K562 (cell line): ENCODE data around the gene TAF11L9. TPM values are rescaled to one million over a fixed set of nuclear protein-coding genes. Genes with fewer than 3 reads are reported as not detected.
"Not testable (repeated sequence)": the region's sequence is repeated elsewhere in the genome, so short reads cannot be mapped to it uniquely, and the experiment has no call there.

Experiments used
- ATAC-seq: fragments of 200-7000 bp; cut with Tn5 transposase; 3 replicates; pipeline ENCODE4 v1.9.1; 2020; ENCODE audit warnings: moderate library complexity
- BruUV-seq: library from RNA; stranded (reverse); fragments of 400-500 nt; replicated peaks from 2 replicates; lab custom pipeline; 2021; lab: Mats Ljungman, UMichigan
- CTCF ChIA-PET: fragments of 300-600 bp; formaldehyde crosslinking; extraction: SDS; loops from one replicate; lab custom pipeline; 2021; ENCODE audit warnings: low intra/inter-chr PET ratio; lab: Yijun Ruan, JAX
- POLR2A ChIA-PET: fragments of 300-600, 350-650 bp; sonication (Branson Sonifier 250); formaldehyde crosslinking; extraction: SDS; loops from one replicate; lab custom pipeline; 2021; ENCODE audit warnings: antibody characterized with exemption, inconsistent platforms; lab: Yijun Ruan, JAX
- DNase-seq, 4 experiments: peaks; one replicate each; pipeline versions ENCODE4 v3.0.0 to v3.0.0-alpha.2; 2011 to 2018; ENCODE audit warnings: low spot score in 3 of 4, mixed read lengths in 3 of 4; ENCODE audit errors: extremely low read depth in 1 of 4
- FAIRE-seq: peaks from 2 replicates; lab custom pipeline; 2011; peaks lifted over from hg19 to GRCh38; lab: Jason Lieb, UNC
- H2AFZ ChIP-seq: 2 replicates; pipeline ENCODE4 v1.6.0; 2011; ENCODE audit warnings: low read depth, low read length, control low read depth, inconsistent platforms
- H3K27ac ChIP-seq: fragments of 200-600 bp; 3 replicates; pipeline ENCODE4 v1.8.0; 2011; ENCODE audit warnings: low read depth, mild to moderate bottlenecking, control low read depth, inconsistent platforms, low read length, moderate library complexity, mixed read lengths; ENCODE audit errors: extremely low read depth
- H3K27me3 ChIP-seq, 2 experiments: fragments of 300-600 bp in 1 of 2; 2 replicates in 1 of 2; 3 replicates in 1 of 2; pipeline versions ENCODE4 v1.6.0 to v1.8.0; 2011; ENCODE audit warnings: inconsistent platforms in 2 of 2, low read length in 2 of 2, mild to moderate bottlenecking in 1 of 2, mixed read lengths in 1 of 2, moderate library complexity in 1 of 2; ENCODE audit not compliant: control insufficient read depth in 2 of 2, insufficient read depth in 2 of 2
- H3K36me3 ChIP-seq: fragments of 300-600 bp; 3 replicates; pipeline ENCODE4 v1.8.0; 2011; ENCODE audit warnings: mild to moderate bottlenecking, low read length, inconsistent platforms; ENCODE audit not compliant: control insufficient read depth, insufficient read depth
- H3K4me1 ChIP-seq, 2 experiments: fragments of 200-600 bp in 1 of 2; replicated peaks in 1 of 2; 2 replicates in 1 of 2; 3 replicates in 1 of 2; pipeline versions ENCODE4 v1.5.1 to v1.8.0; 2011; ENCODE audit warnings: inconsistent platforms in 2 of 2, low read length in 2 of 2, mild to moderate bottlenecking in 1 of 2, mixed read lengths in 1 of 2, moderate library complexity in 1 of 2; ENCODE audit not compliant: control insufficient read depth in 2 of 2, insufficient read depth in 2 of 2
- H3K4me2 ChIP-seq: 2 replicates; pipeline ENCODE4 v1.6.1; 2011; ENCODE audit warnings: low read length, control low read depth, inconsistent platforms, mixed read lengths; ENCODE audit not compliant: insufficient read depth
- H3K4me3 ChIP-seq: fragments of 200-600 bp; sonication (generic), shearing (Covaris generic); 2 replicates; pipeline ENCODE4 v1.5.1; 2016; ENCODE audit warnings: control low read depth, inconsistent platforms
- H3K79me2 ChIP-seq: fragments of 200-600 bp; 3 replicates; pipeline ENCODE4 v1.8.0; 2011; ENCODE audit warnings: low read length, inconsistent platforms; ENCODE audit not compliant: control insufficient read depth, insufficient read depth
- H3K9ac ChIP-seq, 2 experiments: 2 replicates each; pipeline versions ENCODE4 v1.6.0 to v1.6.1; 2011; ENCODE audit warnings: low read depth in 2 of 2, low read length in 2 of 2, control low read depth in 1 of 2, inconsistent platforms in 1 of 2, mild to moderate bottlenecking in 1 of 2, mixed read lengths in 1 of 2; ENCODE audit not compliant: insufficient read depth in 1 of 2
- H3K9me1 ChIP-seq: one replicate; pipeline ENCODE4 v1.6.0; 2011; ENCODE audit warnings: inconsistent platforms, mild to moderate bottlenecking, low read length, moderate library complexity; ENCODE audit not compliant: control insufficient read depth, insufficient read depth
- H3K9me3 ChIP-seq: replicated peaks from 2 replicates; pipeline ENCODE4 v1.5.1; 2011; ENCODE audit warnings: low read depth, low read length, inconsistent platforms; ENCODE audit not compliant: control insufficient read depth, insufficient read depth
- H4K20me1 ChIP-seq: replicated peaks from 2 replicates; pipeline ENCODE4 v1.6.1; 2011; ENCODE audit warnings: low read length, inconsistent platforms, mixed read lengths; ENCODE audit not compliant: control insufficient read depth, insufficient read depth
- GTF2A2 ChIP-seq: IDR thresholded peaks from 2 replicates; pipeline ENCODE4 v1.6.1; 2016; ENCODE audit warnings: mild to moderate bottlenecking, missing genetic modification characterization, missing compliant biosample characterization
- KDM1A ChIP-seq, 2 experiments: fragments of 450-650 bp; IDR thresholded peaks; 2 replicates each; pipeline ENCODE4 v1.6.1; 2016; ENCODE audit warnings: mild to moderate bottlenecking in 2 of 2
- MNT ChIP-seq, 2 experiments: fragments of 450-650 bp; conservative IDR thresholded peaks; 2 replicates each; pipeline ENCODE4 v1.6.1; 2017; ENCODE audit warnings: mild to moderate bottlenecking in 2 of 2, moderate library complexity in 2 of 2
- POU5F1 ChIP-seq: fragments of 150-350 bp; IDR thresholded peaks from 2 replicates; pipeline ENCODE4 v1.6.1; 2014; ENCODE audit warnings: borderline replicate concordance, low read length, low read depth, mild to moderate bottlenecking; ENCODE audit not compliant: partially characterized antibody
- RAD21 ChIP-seq, 2 experiments: fragments of 250-450 bp in 1 of 2; fragments of 450-650 bp in 1 of 2; sonication (Bioruptor Pico) in 1 of 2; formaldehyde crosslinking in 1 of 2; IDR thresholded peaks in 1 of 2; conservative IDR thresholded peaks in 1 of 2; 2 replicates each; pipeline versions ENCODE4 v1.4.0 to v1.8.0; 2020 to 2022; ENCODE audit warnings: mild to moderate bottlenecking in 2 of 2, moderate library complexity in 1 of 2
- RFX7 ChIP-seq: fragments of 250-450 bp; sonication (Bioruptor Pico); IDR thresholded peaks from 2 replicates; pipeline ENCODE4 v1.5.1; 2021; ENCODE audit warnings: mild to moderate bottlenecking
- ZNF449 ChIP-seq: fragments of 250-450 bp; sonication (Bioruptor Pico); IDR thresholded peaks from 2 replicates; pipeline ENCODE4 v1.8.0; 2022; ENCODE audit warnings: moderate library complexity, mild to moderate bottlenecking, inconsistent platforms
- ZNF707 ChIP-seq: fragments of 250-450 bp; sonication (Bioruptor Pico); conservative IDR thresholded peaks from 2 replicates; pipeline ENCODE4 v1.8.0; 2022; ENCODE audit warnings: inconsistent platforms, mild to moderate bottlenecking, moderate library complexity
- WGBS: fragments of 100-300 bp; shearing (Covaris generic); methylation state at CpG from one replicate; pipeline ENCODE4 v1.1.6; 2016; ENCODE audit warnings: low coverage, mixed read lengths; ENCODE audit not compliant: insufficient coverage; ENCODE audit errors: missing lambda C conversion rate; 5-methylcytosine and 5-hydroxymethylcytosine counted together
- in situ Hi-C: fragments of 300-500 bp; cut with MboI; formaldehyde crosslinking; loops from 4 replicates; pipeline ENCODE4 v1.15.0; 2018; ENCODE audit warnings: inconsistent platforms, mixed read lengths
- intact Hi-C: fragments of 100-400 bp; cut with micrococcal nuclease; formaldehyde crosslinking; loops from 2 replicates; pipeline ENCODE4 v1.14.2; 2022
- polyA plus RNA-seq, 8 experiments: library from polyadenylated mRNA; depleted of rRNA in 4 of 8; stranded (reverse) in 5 of 8; unstranded in 3 of 8; fragments of >200 nt; fragmentation: Nextera tagmentation in 2 of 8; fragmentation: Illumina TruSeq in 1 of 8; extraction: Ambion mirVana in 2 of 8; extraction: Trizol in 1 of 8; gene quantifications; 2 replicates each; pipeline versions ENCODE4 v1.2.1 to v1.2.3, GENCODE V29; 2011 to 2014; ENCODE audit warnings: inconsistent platforms in 1 of 8, missing spikeins in 1 of 8
- total RNA-seq, 7 experiments: library from RNA; depleted of rRNA in 6 of 7; stranded (reverse); fragments of >200 nt in 6 of 7; fragmentation: Illumina TruSeq in 2 of 7; extraction: Trizol in 2 of 7; gene quantifications; 2 replicates each; pipeline versions ENCODE4 v1.2.1 to v1.2.3, GENCODE V29; 2011 to 2021; ENCODE audit warnings: low replicate concordance in 1 of 7

Gene TAF11L9
- total and polyA plus RNA-seq, 9 of the 15 experiments (the other 6 are each of a cell fraction or from before 2014, with no cell fraction given): 0.20 to 0.68 (median 0.29) TPM; not detected in 4

- TF ChIP-seq ZNF707 (CRISPR knock-in tag): no peak
- TF ChIP-seq ZNF449 (CRISPR knock-in tag): no peak
- TF ChIP-seq RFX7: no peak
- TF ChIP-seq RAD21 (CRISPR knock-in tag; conservative IDR thresholded peaks at IDR 0.05 in 1 of 2, IDR thresholded peaks at IDR 0.05 in 1 of 2): no peak
- TF ChIP-seq MNT (conservative IDR thresholded peaks at IDR 0.05): no peak
- TF ChIP-seq POU5F1: no peak
- no peak for TF ChIP-seq KDM1A (IDR thresholded peaks at IDR 0.05)
- no peak for TF ChIP-seq GTF2A2 (tag)
These were observed 40.0 kb upstream of the TAF11L9 start, which contains the start of gene TAF11L14 (continued) for GRCh38 chr5:17634160-17634559.

GRCh38 chr5:17631788-17632187 lies 37.6 kb upstream of the TAF11L9 start, which contains the start of gene TAF11L13:
Gene TAF11L13 (plus strand): TSS chr5:17632088.
- H3K36me3 ChIP-seq, H3K9ac ChIP-seq, DNase-seq, ATAC-seq, H4K20me1 ChIP-seq, H2AFZ ChIP-seq, H3K4me3 ChIP-seq, CTCF ChIA-PET, H3K27ac ChIP-seq, in situ Hi-C loops, POLR2A ChIA-PET, H3K9me3 ChIP-seq, H3K9me1 ChIP-seq, H3K4me2 ChIP-seq, BruUV-seq, intact Hi-C loops, FAIRE-seq, H3K4me1 ChIP-seq, H3K79me2 ChIP-seq, H3K27me3 ChIP-seq: not testable (repeated sequence)
- WGBS: 0% methylated on average over 5 of the region's 12 CpGs
